OCI-M2 (cell line): ENCODE measurements around the gene ANKZF1.

ENCODE experiments used
- DNase-seq: peaks from one replicate; lab custom pipeline; 2025; ENCODE audit not compliant: unreplicated experiment; lab: John Stamatoyannopoulos, UW

Gene ANKZF1

DNA sequence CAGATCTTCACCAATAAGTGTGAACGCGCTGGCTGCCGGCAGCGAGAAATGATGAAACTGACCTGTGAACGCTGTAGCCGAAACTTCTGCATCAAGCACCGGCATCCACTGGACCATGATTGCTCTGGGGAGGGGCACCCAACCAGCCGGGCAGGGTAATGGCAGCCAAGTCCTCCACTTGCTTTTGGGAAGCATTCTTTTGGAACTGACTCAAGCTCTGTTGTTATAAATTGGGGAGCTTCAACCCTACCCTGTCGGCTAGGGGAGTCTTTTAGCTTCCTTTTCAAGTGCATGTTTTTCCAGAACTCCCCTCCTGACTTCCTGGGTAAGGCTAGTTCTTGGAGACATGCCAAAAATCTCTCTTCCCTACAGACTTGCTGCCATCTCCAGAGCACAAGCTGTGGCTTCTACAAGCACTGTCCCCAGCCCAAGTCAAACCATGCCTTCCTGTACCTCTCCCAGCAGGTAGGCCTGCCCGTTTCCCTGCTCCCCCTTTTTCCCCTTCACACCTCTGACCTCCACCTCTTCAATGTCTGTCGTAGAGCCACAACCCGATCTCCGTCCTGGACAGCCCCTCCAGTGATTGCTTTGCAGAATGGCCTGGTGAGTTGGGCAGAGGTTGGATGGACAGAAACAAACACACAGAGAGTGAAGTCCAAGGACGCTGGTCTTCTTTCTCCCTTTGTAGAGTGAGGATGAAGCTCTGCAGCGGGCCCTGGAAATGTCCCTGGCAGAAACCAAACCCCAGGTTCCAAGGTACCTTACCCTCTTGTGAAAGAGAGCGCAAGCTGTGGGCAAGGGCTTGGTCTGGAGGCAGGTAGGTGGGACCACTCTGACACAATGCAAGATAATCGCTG is 21.5 kb upstream of the ANKZF1 start:
- DNase-seq, result no peak

DNA sequence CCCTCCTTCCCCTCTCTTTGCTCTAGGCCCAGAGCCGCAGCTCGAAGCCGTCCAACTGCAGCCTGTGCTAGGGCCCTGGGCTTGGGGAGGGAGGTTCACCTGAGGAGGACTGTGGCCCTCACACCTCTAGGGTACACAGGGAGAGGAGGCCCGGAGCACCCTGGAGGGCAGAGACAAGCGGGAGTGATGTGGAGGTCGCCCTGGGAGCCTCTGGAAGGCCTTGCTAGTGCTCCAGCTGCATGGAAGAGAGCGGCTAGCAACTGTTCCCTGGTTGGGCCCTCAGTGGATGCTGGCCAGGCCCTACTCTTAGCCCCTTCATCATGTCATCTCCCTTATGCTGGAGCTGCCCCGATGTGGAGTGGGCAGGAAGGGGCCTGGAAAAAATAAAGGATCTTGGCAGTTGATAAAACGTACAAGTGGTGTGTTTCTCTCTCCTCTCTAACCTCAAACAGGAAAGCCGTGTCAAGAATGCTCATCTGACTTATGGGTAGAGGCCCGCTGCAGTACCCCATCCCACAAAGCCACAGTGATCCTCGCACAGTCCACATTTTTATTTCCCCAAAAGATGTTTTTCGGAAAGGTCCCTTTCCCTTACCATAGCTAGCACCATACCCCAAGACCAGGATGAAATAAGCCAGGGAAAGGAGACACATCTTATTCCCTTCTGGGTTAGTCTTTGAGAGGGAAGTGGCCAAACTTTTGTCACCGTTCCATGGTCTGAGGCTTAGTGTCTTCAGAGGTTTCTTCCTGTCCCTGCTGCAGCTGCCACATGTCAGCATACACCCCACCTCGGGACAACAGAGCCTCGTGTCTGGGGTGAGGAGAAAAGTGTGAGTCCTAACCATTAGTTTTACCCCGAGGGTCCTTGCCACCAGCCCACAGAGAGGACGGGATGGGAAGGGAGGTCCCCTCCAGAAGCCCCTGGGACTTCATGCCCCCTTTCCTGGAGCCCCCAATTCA is 20.1 kb upstream of the ANKZF1 start:
- no peak for DNase-seq

DNA sequence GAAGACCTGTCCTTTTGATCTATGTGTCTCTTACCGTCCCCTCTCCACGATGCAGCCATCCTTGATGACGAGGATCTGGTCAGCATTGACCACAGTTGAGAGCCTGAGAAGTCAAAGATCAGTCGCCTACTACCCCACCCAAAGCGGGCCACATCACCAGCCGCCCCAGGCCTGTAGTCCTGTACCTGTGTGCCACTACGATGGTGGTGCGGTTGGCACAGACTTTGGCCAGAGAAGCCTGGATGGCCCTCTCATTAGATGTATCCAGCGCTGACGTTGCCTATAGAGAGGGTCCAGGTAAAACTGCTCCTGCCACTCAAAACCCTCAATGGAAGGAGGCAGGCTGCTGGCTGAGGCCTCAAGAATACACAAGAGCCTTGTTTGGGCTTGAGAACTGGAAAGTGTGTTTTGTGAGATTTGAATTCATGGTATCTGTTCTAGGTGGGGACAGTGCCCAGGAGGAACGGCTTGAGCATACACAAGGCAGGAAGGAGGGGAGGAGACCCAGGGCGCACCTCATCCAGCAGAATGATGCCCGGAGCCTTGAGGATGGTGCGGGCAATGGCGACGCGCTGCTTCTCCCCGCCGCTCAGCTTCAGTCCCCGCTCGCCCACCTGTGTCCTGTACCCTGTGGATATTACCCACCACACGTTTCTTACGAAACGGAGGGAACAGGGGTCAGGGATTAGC is 19.3 kb upstream of the ANKZF1 start:
- no peak for DNase-seq

DNA sequence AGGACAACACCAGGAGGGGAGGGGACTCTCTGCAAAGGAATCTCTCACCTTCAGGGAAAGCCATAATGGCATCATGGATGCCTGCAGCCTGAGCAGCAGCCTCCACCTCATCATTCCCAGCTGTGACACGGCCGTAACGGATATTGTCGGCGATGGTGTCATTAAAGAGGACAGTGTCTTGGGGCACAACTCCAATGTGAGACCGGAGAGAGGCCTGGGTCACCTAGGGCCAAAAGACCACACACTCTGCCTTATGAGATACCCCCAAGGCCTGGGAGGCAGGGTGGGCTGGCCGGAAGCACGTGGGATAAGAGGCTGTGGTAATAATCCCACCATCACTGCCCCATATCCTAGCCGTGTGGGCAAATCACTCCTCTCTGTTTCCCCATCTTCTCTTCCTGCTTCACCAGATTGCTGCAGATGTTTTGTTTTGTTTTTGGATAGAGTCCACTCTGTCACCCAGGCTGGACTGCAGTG is 18.7 kb upstream of the ANKZF1 start:
- no peak for DNase-seq

DNA sequence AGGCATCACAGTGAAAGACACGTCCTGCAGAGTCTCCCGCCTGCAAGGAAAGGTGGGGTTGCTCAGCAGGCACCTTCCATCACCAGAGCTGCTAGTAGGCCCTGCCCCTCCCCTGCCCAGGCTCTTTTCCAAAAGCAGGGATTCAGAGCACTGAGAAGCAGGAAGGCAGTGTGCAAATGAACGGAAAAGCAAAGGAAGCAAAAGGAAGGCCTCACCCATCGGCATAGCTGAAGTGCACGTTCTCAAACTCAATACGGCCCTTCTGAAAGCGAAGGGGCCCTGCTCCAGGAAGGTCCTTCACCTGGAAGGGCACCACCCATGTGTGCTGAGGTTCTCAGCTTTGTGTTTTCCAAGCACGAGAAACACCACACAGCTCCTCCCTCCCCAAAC is 16.6 kb upstream of the ANKZF1 start:
- no peak for DNase-seq

DNA sequence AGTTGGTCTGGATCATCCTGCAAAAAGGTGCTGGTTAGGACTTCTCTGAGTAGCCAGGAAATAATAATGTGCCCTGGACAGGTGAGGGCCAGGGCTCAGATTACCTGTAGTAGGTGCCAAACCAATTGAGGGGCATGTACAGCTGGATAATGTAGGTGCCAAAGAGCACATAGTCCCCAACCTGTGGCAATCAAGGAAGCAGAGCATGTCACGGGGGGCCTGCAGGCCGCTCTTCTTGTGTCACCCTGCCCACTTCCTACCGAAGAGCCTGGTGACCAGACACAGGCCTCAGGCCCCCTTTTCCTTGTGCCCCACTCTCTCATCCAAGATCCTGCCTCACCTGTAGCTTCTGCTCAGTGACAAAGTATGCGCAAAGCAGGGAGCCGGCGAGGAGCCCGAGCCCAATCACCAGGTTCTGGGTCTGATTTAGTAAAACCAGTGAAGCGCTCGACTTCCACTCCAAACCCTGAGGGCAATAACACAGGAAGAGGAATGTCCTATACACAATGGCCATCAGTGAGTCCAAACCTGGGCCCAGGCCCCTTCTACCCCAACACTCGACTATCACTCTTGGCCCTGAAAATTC is 16.0 kb upstream of the ANKZF1 start:
- no peak for DNase-seq

- no peak for DNase-seq
These were observed 15.5 kb upstream of the ANKZF1 start for GRCh38 chr2:219214141-219214540.

DNA sequence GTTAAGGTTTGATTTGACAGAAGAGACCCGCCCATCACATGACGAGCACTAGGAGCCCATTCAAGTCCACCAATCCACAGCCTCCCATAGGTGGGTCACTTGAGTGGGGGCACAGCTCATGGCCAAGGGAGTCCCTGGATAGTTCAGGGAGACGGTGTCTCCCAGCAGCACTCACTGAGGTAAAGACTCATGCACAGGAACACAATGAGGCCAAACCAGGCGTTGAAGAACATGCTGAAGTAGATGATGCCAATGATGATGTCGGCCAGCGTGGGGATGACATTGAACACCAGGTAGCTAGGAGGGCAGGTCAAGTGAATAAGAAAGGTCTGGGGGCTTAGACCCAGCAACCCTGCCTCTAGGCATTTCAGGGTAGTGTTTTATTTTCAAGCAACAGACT is 14.8 kb upstream of the ANKZF1 start:
- DNase-seq, result no peak

- DNase-seq, result no peak
These were observed 13.6 kb upstream of the ANKZF1 start for GRCh38 chr2:219215871-219216534.

- no peak for DNase-seq
These were observed 13.1 kb upstream of the ANKZF1 start for GRCh38 chr2:219216535-219216915.

- DNase-seq, result no peak
These were observed 11.3 kb upstream of the ANKZF1 start for GRCh38 chr2:219218217-219218731.

DNA sequence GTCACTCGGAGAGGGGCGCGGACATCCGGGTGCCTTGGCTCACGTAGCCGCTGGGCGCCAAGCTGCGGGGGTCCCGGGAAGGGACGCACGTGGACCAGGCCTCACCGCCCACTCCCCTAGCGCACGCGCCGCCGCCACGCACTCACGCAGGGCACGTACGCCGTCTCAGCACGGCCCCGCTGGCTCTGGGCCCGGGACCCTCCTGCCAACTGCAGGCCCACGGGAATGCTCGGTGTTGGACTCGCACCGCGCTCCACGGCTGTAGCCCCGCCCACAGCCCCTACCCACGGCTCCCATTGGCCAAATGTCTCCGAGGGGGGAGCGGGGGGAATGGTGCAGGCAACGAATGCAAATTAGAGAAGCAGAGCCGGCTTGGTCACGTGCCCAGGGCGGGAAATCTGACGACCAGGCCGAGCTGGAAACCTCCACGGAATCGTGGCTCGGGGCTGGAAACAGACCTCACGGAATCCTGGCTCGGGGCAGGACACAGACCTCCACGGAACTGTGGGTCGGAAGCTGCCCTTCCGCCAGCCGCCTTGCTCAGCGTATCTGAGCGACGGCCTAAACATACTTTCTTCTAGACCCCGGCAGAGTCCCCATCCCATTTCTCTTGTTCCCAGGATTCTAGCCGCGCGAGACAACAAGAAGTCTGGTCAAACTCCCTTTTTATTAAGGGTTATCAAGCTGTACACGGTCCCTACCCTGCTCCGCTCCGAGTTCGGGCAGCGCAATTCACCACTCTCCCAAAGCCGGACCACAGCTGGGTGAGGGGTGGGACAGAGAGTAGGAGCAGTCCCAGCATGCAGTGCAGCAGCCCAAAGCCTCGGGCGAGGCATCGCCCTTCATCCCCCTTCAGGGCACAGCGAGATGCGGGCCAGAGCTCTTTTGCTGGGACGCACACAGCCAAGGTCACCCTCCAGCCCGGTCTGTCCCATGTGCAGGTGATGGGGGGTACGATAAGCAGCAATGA is 10.6 kb upstream of the ANKZF1 start, which contains the start of gene ABCB6:
Gene ABCB6, minus strand, starts transcription at position 227 of the 970 bp plus-strand sequence. CDS start 285 bp downstream, outside the sequence.
- no peak for DNase-seq

DNA sequence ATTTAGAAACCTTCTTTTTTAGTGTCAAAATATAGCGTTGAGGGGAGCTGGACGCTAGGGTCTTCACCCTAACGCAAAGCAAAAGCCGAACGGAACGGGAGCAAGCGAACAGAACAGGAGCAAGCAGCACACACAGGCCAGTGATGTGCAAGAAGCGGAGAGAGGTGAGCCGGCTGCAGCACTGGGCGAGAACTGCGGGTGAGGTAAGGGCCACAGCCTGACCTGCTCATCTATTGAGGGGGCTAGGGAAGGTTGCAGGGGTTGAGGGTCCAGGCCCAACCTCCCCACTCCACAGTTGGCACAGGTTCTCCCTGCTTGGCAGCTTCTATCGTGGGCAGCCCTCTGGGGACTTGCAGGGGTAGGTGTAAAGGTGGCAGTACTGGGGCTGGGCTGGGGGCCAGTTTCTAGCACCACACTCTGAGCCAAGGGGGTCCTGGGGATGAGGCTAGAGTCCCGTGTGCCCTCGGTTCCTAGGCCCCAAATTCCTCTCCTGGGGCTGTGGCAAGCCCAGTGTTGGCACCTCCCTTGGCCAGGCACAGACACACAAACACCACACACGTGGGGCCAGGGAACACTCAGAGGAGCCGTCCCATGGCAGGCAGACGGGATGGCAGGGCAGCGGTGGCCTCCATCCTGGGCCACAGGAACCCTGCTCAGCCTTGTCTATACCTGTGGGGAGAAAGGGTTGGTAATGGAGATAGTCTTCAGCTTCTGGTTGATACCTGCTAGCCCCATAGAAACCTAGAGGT is 9.6 kb upstream of the ANKZF1 start:
- no peak for DNase-seq

- no peak for DNase-seq
These were observed 8.8 kb upstream of the ANKZF1 start for GRCh38 chr2:219220652-219221402.

GRCh38 chr2:219221957-219222518 is 7.6 kb upstream of the ANKZF1 start:
- DNase-seq, result no peak

DNA sequence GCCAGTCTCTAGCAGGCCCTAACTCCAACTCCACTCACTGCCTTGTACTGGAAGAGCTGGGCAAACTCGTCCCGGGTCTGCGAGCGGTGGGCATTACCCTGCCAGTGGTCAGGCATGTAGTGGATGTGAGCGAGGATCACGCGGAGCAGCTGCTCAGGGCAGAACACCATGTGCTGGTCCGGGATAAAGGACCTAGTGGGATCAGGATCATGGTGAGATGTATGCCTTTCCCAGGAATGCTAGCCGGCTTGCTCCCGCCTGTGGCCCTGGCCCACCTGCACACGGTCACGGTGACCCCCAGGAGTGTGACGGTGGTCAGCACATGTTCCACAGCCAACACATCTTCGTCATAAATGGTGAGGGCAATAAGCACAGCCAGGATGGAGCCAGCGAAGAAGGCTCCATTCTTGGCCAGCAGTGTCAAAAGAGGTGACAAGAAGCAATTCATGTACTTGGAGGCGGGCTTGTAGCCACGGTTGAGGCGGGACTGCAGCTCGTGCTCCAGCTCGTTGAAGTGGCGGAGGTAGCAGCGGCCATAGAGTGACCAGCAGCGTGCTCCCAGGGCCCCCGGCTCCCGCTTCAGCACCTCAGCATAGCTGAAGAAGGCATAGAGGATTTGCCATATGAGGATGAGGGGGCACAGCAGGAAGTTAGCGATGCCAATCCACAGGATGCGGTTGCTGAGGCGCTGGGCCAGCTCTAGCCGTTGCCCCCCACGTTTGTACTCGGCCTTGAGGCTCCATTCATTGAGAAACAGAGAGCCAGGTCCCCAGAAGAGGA is 5.6 kb upstream of the ANKZF1 start:
- DNase-seq, result no peak
